GM12872 (cell line): ENCODE data around the gene CCDC71L.

ENCODE experiments used
- TF ChIP-seq, protein P1 (sequence below): IDR thresholded peaks from 3 replicates; pipeline ENCODE4 v1.5.1; 2011; ENCODE audit warnings: low read depth, mild to moderate bottlenecking, low read length, moderate library complexity; ENCODE audit not compliant: insufficient read depth

CCDC71L gene

DNA sequence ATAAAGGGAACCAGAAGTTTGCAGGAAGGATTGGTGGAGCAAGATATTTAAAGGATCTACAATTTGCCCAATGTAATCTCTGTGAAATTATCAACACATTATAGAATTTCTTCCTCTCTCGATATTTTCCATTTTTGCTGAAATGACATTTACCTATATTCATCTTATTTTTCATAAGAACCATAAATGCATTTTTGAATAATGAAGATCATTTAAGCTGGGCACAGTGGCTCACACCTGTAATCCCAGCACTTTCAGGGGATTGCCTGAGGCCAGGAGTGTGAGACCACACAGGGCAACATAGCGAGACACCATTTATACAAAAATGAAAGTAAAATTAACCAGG, 37.7 kb downstream of the CCDC71L start:
- TF ChIP-seq, protein P1, sequence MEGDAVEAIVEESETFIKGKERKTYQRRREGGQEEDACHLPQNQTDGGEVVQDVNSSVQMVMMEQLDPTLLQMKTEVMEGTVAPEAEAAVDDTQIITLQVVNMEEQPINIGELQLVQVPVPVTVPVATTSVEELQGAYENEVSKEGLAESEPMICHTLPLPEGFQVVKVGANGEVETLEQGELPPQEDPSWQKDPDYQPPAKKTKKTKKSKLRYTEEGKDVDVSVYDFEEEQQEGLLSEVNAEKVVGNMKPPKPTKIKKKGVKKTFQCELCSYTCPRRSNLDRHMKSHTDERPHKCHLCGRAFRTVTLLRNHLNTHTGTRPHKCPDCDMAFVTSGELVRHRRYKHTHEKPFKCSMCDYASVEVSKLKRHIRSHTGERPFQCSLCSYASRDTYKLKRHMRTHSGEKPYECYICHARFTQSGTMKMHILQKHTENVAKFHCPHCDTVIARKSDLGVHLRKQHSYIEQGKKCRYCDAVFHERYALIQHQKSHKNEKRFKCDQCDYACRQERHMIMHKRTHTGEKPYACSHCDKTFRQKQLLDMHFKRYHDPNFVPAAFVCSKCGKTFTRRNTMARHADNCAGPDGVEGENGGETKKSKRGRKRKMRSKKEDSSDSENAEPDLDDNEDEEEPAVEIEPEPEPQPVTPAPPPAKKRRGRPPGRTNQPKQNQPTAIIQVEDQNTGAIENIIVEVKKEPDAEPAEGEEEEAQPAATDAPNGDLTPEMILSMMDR, result no peak

DNA sequence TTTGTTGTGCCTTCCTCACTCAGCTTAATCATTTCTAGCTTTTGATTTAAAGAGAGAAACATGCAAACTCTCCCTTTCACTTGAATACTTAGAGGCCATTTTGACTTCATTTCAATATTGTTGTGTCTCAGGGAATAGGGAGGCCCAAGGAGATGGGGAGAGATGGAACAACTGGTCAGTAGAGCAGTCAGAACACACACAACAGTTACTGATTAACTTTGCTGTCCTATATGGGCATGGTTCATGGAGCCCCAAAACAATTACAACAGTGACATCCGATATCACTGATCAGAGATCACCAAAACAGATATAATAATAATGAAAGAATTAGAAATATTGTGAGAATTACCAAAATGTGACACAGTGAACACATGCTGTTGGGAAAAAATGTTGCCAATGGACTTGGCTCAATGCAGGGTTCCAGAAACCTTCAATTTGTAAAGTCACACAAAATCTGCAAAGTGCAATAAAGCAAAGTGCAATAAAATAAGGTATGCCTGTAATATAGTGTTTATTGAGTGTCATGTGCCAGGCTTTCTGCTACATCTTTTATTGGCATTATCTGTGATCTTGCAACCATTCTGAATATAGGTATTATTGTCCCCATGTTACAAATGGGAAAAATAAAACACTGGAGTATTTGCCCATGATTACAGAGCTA, 38.2 kb downstream of the CCDC71L start:
- TF ChIP-seq, protein P1, result no peak

DNA sequence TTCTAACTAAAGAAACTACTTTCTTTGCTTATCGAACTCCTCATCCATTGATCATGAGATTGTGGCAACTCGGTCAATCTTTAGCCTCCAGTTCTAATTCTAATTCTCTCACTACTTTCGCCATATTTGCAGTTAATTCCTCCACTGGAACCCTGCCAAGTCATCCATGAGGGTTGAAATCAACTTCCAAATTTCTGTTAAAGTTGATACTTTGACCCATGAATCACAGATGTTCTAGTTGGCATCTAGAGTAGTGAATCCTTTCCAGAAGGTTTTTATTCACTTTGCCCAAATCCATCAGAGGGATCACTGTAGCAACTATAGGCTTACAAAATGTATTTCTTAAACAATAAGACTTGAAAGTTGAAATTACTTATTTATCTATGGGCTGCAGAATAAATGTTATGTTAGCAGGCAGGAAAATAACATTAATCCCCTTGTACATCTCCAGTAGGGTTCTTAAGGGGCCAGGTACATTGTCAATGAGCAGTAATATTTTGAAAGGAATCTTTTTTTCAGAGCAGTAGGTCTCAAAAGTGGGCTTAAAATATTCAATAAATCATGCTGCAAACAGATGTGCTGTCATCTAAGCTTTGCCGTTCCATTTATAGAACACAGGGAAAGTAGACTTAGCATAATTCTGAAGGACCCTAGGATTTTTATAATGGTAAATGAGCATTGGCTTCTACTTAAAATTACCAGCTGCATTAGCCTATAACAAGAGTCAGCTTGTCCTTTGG, 39.4 kb downstream of the CCDC71L start:
- TF ChIP-seq, protein P1, result no peak

DNA sequence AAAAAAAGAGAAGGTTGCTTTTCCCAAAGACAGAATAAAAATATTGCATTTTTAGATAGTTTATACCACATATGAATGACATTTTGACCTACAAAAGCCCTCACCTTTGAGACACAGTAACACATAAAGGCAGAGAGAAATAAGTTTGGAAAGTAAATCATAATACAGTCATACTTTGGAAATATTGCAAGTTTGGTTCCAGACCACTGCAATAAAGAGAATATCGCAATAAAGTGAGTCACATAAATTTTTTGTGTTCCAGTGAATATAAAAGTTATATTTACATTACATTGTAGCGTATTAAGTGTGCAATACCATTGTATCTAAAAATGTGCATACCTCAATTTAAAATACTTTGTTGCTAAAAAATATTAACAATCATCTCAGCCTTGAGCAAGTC, 40.3 kb downstream of the CCDC71L start:
- TF ChIP-seq, protein P1, result no peak

DNA sequence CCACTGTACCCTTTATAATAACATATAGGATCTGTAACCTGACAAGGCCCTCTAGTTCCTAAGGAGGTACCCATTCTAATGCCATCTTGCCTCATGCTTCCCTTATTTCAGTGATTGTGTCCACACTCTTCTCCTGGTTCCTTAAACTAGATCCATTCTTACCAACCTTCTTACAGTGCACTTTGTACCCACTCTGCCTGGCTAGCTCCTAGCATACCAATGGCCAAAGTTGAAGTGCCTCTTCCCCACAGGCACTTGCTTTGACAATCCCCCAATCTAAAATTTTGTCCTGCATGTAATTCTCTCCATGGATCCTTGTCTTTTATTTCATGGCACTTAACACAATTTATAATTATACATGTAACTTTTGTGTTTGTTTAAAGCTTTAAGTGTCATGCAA, 40.9 kb downstream of the CCDC71L start:
- TF ChIP-seq, protein P1, result no peak

DNA sequence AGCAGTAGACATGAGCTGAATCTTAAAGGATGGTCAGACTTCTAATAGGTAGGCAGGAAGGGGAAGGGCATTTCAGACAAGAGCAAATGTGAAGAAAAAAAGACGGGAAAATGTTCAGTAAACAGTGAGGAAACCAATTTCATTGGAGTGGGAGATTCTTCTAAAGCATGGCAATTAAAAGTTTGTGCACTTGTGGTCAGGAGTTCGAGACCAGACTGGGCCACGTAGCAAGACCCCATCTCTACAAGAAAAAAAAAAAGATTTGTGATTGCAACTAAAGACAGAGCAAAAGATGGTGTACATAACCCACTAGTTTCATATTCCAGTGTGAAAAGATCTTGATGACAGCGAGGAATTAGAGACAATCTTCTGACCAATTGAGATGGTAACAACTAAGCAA, 41.7 kb downstream of the CCDC71L start:
- TF ChIP-seq, protein P1, result no peak

DNA sequence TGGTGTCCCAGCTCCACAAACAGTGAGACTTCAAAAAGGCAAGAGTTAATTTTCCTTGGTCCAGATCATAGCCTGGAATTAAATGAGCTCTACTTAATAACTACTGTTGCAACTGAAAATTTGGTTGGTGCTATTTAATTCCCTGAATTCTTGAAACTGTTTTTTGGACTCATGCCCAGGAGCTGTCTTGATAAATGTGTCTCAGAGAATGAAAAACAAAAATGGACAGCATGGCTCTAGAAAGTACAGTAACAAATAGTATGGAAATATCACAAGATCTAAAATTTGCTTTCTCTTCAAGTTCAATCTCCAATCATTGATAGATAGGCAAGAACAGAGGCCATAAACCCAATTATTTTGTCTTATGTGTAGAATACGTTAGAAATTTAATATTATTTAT, 42.5 kb downstream of the CCDC71L start:
- TF ChIP-seq, protein P1, result no peak
